ENCODE data around the gene RAB8B.

RAB8B gene

GRCh38 chr15:63185206-63185605 lies 4.2 kb upstream of the RAB8B start:
- no peak for DNase-seq (ENCODE audit: low read depth)

- no peak for DNase-seq (ENCODE audit: low read depth)
Observed at GRCh38 chr15:63186065-63186464, 3.3 kb upstream of the RAB8B start.

GRCh38 chr15:63187589-63188226 lies 1.7 kb upstream of the RAB8B start:
- DNase-seq (ENCODE audit: low read depth) = no peak

GRCh38 chr15:63188247-63188925 lies 1.0 kb upstream of the RAB8B start:
- no peak for DNase-seq (ENCODE audit: low read depth)

GRCh38 chr15:63189941-63190768 lies 749 bp downstream of the RAB8B start:
- DNase-seq (ENCODE audit: low read depth) = no peak

GRCh38 chr15:63190769-63191649 lies 1.6 kb downstream of the RAB8B start:
- no peak for DNase-seq (ENCODE audit: low read depth)

GRCh38 chr15:63191895-63192618 lies 2.7 kb downstream of the RAB8B start:
- DNase-seq (ENCODE audit: low read depth) = peak; percentile 59

- DNase-seq (ENCODE audit: low read depth) = no peak
Observed at GRCh38 chr15:63192619-63193206, 3.3 kb downstream of the RAB8B start.

GRCh38 chr15:63194302-63194701 lies 4.9 kb downstream of the RAB8B start:
- no peak for DNase-seq (ENCODE audit: low read depth)

GRCh38 chr15:63194880-63195568 lies 5.6 kb downstream of the RAB8B start:
- DNase-seq (ENCODE audit: low read depth) = no peak

GRCh38 chr15:63195569-63196015 lies 6.2 kb downstream of the RAB8B start:
- DNase-seq (ENCODE audit: low read depth) = no peak

GRCh38 chr15:63196842-63197241 lies 7.4 kb downstream of the RAB8B start:
- no peak for DNase-seq (ENCODE audit: low read depth)

GRCh38 chr15:63197626-63198025 lies 8.2 kb downstream of the RAB8B start:
- no peak for DNase-seq (ENCODE audit: low read depth)

GRCh38 chr15:63198371-63199250 lies 9.2 kb downstream of the RAB8B start:
- no peak for DNase-seq (ENCODE audit: low read depth)

- no peak for DNase-seq (ENCODE audit: low read depth)
Observed at GRCh38 chr15:63200464-63201249, 11.3 kb downstream of the RAB8B start.

GRCh38 chr15:63202861-63203260 lies 13.5 kb downstream of the RAB8B start:
- DNase-seq (ENCODE audit: low read depth) = no peak

GRCh38 chr15:63203451-63204090 lies 14.2 kb downstream of the RAB8B start:
- peak; percentile 32 for DNase-seq (ENCODE audit: low read depth)

- DNase-seq (ENCODE audit: low read depth) = no peak
Observed at GRCh38 chr15:63206079-63206478, 16.7 kb downstream of the RAB8B start.
